Measurements from ENCODE around the gene PDE4D. TPM values are rescaled to one million over a fixed set of nuclear protein-coding genes. Genes with fewer than 3 reads are reported as not detected.

Gene PDE4D
- total and polyA plus RNA-seq, 2 of the 4 experiments (the other 2 are of a cell fraction), result 1.4 to 7.9 TPM

DNA sequence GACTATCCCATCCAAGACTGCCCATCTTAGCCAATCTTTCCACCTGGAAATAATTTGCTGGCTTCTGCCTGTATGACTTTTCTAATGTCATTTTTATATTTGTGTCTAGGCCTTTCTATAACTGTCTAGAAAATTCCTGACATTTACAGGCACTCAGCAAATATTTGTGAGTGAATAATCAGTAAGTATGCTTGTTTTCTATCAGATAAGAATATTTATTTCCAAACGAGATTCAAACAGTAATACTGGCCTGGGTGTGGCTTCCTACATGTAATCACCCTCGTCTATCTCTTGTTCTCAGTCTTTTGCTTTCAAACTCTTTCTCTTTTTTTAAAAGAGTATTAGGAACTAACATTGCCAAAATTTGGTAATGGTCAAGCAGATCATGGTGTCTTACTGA lies 844.4 kb downstream of the PDE4D start:
- no peak overlapping the region for H3K27ac ChIP-seq (ENCODE audit: insufficient read depth, low read length)
- no peak overlapping the region for H2AK9ac ChIP-seq (replicated peaks; ENCODE audit: low read depth, low read length, poor library complexity)
- H3K23ac ChIP-seq (ENCODE audit: low read depth, low read length), result no peak overlapping the region
- H3K9me3 ChIP-seq (ENCODE audit: control insufficient read depth, insufficient read depth, low read length), result no peaks in the 10 kb centered on the region
- TF ChIP-seq CEBPB (IDR thresholded peaks at IDR 0.05; ENCODE audit: low read depth, low read length), result no peak
- TF ChIP-seq CHD1 (IDR thresholded peaks at IDR 0.05; ENCODE audit: low read depth, low read length), result no peak
- no peak for TF ChIP-seq USF2 (IDR thresholded peaks at IDR 0.05; ENCODE audit: low read depth, low read length)
- TF ChIP-seq RCOR1 (IDR thresholded peaks at IDR 0.05; ENCODE audit: insufficient replicate concordance, low read length), result no peak
- TF ChIP-seq POLR2A (IDR thresholded peaks at IDR 0.05; ENCODE audit: low read depth, low read length), result no peak
- TF ChIP-seq MAZ (IDR thresholded peaks at IDR 0.05; ENCODE audit: borderline replicate concordance, low read depth, low read length), result no peak
- TF ChIP-seq ELK1 (IDR thresholded peaks at IDR 0.05; ENCODE audit: borderline replicate concordance, low read depth, low read length), result no peak
- TF ChIP-seq CTCF (conservative IDR thresholded peaks at IDR 0.05; ENCODE audit: low read depth, low read length), result no peak
- TF ChIP-seq RAD21 (IDR thresholded peaks at IDR 0.05; ENCODE audit: low read length), result no peak
- TF ChIP-seq RFX5 (IDR thresholded peaks at IDR 0.05; ENCODE audit: low read depth, low read length), result no peak
- no peak for TF ChIP-seq BHLHE40 (IDR thresholded peaks at IDR 0.05; ENCODE audit: low read depth, low read length)
- TF ChIP-seq NFE2L2 (IDR thresholded peaks at IDR 0.05; ENCODE audit: low read depth, low read length), result no peak
- TF ChIP-seq MXI1 (IDR thresholded peaks at IDR 0.05; ENCODE audit: borderline replicate concordance, low read depth, low read length), result no peak
- no peak for TF ChIP-seq MAFK (IDR thresholded peaks at IDR 0.05; ENCODE audit: low read depth, low read length)
- TF ChIP-seq FOS (IDR thresholded peaks at IDR 0.05; ENCODE audit: low read depth, low read length), result no peak
- no peak for TF ChIP-seq SMC3 (IDR thresholded peaks at IDR 0.05; ENCODE audit: low read depth, low read length)
- no peaks in the 10 kb centered on the region for H3K79me1 ChIP-seq (ENCODE audit: low read depth in 1 of 2, low read length in 2 of 2)
- H3K4me2 ChIP-seq (ENCODE audit: low read depth, low read length), result no peak overlapping the region
- H3K4me1 ChIP-seq (ENCODE audit: control insufficient read depth, insufficient read depth, low read length), result no peaks in the 10 kb centered on the region
- no peak overlapping the region for H4K5ac ChIP-seq (ENCODE audit: low read depth, low read length)
- H2AK5ac ChIP-seq (ENCODE audit: low read depth, low read length), result no peak overlapping the region
- H3K4ac ChIP-seq (ENCODE audit: low read depth, low read length), result no peak overlapping the region
- no peak overlapping the region for H2BK15ac ChIP-seq (ENCODE audit: low read depth, low read length)
- no peak overlapping the region for H4K91ac ChIP-seq (ENCODE audit: insufficient read depth, low read depth, low read length)
- in situ Hi-C loops (cut with MboI; ENCODE audit: low sequenced_read_pairs), result no loop called here
- no peak for DNase-seq
- no peak overlapping the region for H3K4me3 ChIP-seq (ENCODE audit: insufficient read depth, low read depth, low read length)
- H2BK20ac ChIP-seq (ENCODE audit: low read depth, low read length), result no peak overlapping the region
- ChIA-PET POLR2A (ENCODE audit: unreplicated experiment) (no interaction called here), CTCF (no interaction called here)
- no peak overlapping the region for H3K18ac ChIP-seq (ENCODE audit: low read depth, low read length)
- no peak overlapping the region for H2AFZ ChIP-seq (replicated peaks; ENCODE audit: low read length, poor library complexity)
- H4K8ac ChIP-seq (ENCODE audit: low read depth in 2 of 2, low read length in 2 of 2), result no peak overlapping the region
- no peaks in the 10 kb centered on the region for H3K36me3 ChIP-seq (ENCODE audit: control insufficient read depth, insufficient read depth, low read length)
- BruUV-seq (replicated peaks), result no TSS peak
- H2BK5ac ChIP-seq (ENCODE audit: low read depth, low read length, poor library complexity, severe bottlenecking), result no peak overlapping the region
- H3K27me3 ChIP-seq (ENCODE audit: control insufficient read depth, insufficient read depth, low read length), result no peaks in the 10 kb centered on the region
- H2BK120ac ChIP-seq (ENCODE audit: low read depth, low read length), result no peak overlapping the region
- no peak for ATAC-seq (ENCODE audit: low read depth)
- intact Hi-C loops (cut with micrococcal nuclease), result no loop called here
- no peaks in the 10 kb centered on the region for H3K9me1 ChIP-seq (ENCODE audit: insufficient read depth, low read length)
- WGBS, 2 experiments (ENCODE audit: extremely low coverage in 2 of 2, insufficient read length in 1 of 2), result no CpG with 5 or more reads among the region's 2 CpGs
- no peak overlapping the region for H3K56ac ChIP-seq (ENCODE audit: extremely low read depth, insufficient read depth, low read length)
- H3K14ac ChIP-seq (replicated peaks; ENCODE audit: low read depth, low read length), result no peak overlapping the region
- dilution Hi-C loops (cut with HindIII; ENCODE audit: low sequenced_read_pairs, unreplicated experiment), result no loop called here
- H4K20me1 ChIP-seq (ENCODE audit: insufficient read depth, low read length), result no peaks in the 10 kb centered on the region
- H3K9ac ChIP-seq (ENCODE audit: low read depth, low read length), result no peak overlapping the region

Data from IMR-90 (cell line).